BLaER1 treated with 17β-estradiol and CSF1 and Interleukin-3, amounts not matched to agents 10 nM and 100 nM (cell line): ENCODE measurements around the gene CRLF2.
"Not testable (repeated sequence)": the region's sequence is repeated elsewhere in the genome, so short reads cannot be mapped to it uniquely, and the experiment has no call there.

ENCODE experiments used
- H3K27ac ChIP-seq, 11 experiments: shearing (Covaris generic); formaldehyde crosslinking; 2 replicates each; pipeline ENCODE4 v1.8.1; 2022
- H3K27me3 ChIP-seq, 11 experiments: shearing (Covaris generic); formaldehyde crosslinking; 2 replicates each; pipeline ENCODE4 v1.8.1; 2022
- H3K36me3 ChIP-seq, 11 experiments: shearing (Covaris generic); formaldehyde crosslinking; 2 replicates each; pipeline ENCODE4 v1.8.1; 2022
- H3K4me1 ChIP-seq, 10 experiments: shearing (Covaris generic); formaldehyde crosslinking; 2 replicates each; pipeline ENCODE4 v1.8.1; 2022
- H3K4me2 ChIP-seq, 11 experiments: shearing (Covaris generic); formaldehyde crosslinking; 2 replicates each; pipeline ENCODE4 v1.8.1; 2022
- H3K4me3 ChIP-seq, 10 experiments: shearing (Covaris generic); formaldehyde crosslinking; 2 replicates each; pipeline ENCODE4 v1.8.1; 2022
- H3K9ac ChIP-seq, 11 experiments: shearing (Covaris generic); formaldehyde crosslinking; 2 replicates each; pipeline ENCODE4 v1.8.1; 2022
- H3K9me3 ChIP-seq, 11 experiments: shearing (Covaris generic); formaldehyde crosslinking; replicated peaks in 1 of 11; 2 replicates each; pipeline ENCODE4 v1.8.1; 2022
- H4K20me1 ChIP-seq, 11 experiments: shearing (Covaris generic); formaldehyde crosslinking; 2 replicates each; pipeline ENCODE4 v1.8.1; 2022
- Cebpa-rat ChIP-seq, 11 experiments: shearing (Covaris generic); IDR thresholded peaks; 2 replicates each; pipeline ENCODE4 v1.8.1; 2022

CRLF2 gene

DNA sequence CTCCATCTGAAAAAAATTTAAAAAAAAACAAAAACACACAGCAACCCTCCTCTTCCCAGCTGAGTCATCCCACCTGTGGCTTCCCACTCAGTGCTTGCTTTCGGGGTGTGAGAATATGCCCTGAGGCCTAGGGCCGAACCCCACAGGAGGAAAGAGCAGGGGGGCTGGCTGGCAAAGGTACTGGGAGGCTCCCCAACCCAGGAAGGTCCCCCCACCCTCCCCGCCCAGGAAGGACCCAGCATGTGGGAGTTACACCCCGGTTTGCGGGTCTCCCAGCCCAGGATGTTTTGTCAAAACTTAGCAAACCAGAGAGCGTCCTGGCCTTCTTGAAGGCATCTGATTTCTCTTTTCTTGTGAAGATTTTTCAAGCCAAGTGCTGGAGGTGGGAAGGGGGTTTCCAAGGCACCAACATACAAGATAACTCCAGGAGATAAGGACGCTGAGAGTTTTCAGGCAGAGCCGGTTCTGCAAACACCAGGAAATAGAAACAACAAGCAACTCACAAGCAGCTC, 30.5 kb upstream of the CRLF2 start:
- no peaks in the 10 kb centered on the region for H3K36me3 ChIP-seq
- peaks cover 0 to 12% (median 2%) of the 10 kb centered on the region in 11 experiments; a peak in 5 of 22 replicates for H3K9me3 ChIP-seq
- peaks cover 18 to 54% (median 44%) of the 10 kb centered on the region in 10 experiments for H3K4me1 ChIP-seq
- H3K27me3 ChIP-seq: no peaks in the 10 kb centered on the region
- peak overlapping the region in 8 of 11 experiments; percentile 7 to 51 (median 28); a peak in 8 of 22 replicates for H3K27ac ChIP-seq
- no peak overlapping the region for H3K4me3 ChIP-seq
- peak overlapping the region in 4 of 11 experiments; percentile 28 to 53 (median 34); a peak in 2 of 22 replicates for H3K9ac ChIP-seq
- no peak for TF ChIP-seq Cebpa-rat (IDR thresholded peaks at IDR 0.05)
- no peaks in the 10 kb centered on the region for H4K20me1 ChIP-seq
- peak overlapping the region; percentile 25 to 72 (median 50); a peak in 20 of 22 replicates for H3K4me2 ChIP-seq

DNA sequence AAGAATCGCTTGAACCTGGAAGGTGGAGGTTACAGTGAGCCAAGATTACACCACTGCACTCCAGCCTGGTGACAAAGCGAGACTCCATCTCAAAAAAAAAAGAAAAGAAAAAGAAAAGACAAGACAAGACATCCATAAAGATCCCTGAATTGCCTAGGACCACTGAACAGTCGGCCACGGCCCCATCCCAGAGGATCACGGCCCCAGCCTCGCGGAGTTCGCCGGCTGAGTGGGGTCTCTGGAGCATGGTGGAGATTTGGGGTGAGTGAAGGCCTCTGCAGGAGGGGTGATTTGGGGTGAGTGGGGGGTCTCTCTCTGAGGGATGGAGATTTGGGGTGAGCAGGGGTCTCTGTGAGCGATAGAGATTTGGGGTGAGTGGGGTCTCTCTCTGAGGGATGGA, 28.1 kb upstream of the CRLF2 start:
- not testable (repeated sequence) for H3K27me3 ChIP-seq, H3K9ac ChIP-seq, H3K27ac ChIP-seq, H3K36me3 ChIP-seq, H3K4me3 ChIP-seq, H4K20me1 ChIP-seq
- peaks cover 4 to 17% (median 8%) of the 10 kb centered on the region in 11 experiments; a peak in 13 of 22 replicates for H3K9me3 ChIP-seq
- H3K4me1 ChIP-seq: peaks cover 18 to 44% (median 34%) of the 10 kb centered on the region in 10 experiments
- peak overlapping the region in 2 of 11 experiments; percentile 65 to 84; a peak in 3 of 22 replicates for H3K4me2 ChIP-seq

DNA sequence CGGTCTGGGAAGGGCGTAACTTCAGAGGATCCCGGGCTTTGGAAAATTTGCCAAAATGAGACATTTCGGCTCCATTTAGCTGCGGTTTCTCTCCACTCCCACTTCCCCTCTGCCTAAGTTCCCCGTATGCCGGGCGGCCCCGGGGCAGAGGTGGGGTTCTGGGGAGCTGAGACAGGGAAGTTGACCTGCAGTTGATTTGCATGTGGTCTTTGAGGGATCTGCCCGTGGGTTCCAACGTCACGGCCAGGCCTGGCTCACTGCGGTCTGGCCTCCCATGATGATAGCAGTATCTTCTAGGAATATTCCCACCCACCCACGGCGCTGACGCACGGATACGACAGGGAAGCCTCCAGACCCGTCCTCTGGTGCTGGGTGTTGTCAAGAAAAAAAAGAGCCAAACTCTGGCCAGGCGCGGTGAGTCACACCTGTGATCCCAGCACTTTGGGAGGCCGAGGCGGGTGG, 27.3 kb upstream of the CRLF2 start:
- Histone ChIP-seq H3K4me2 (peak overlapping the region; percentile 22 to 85 (median 58); a peak in 21 of 22 replicates), H3K9me3 (peaks cover 7 to 23% (median 13%) of the 10 kb centered on the region in 11 experiments), H3K4me1 (peaks cover 18 to 44% (median 34%) of the 10 kb centered on the region in 10 experiments), H4K20me1 (no peaks in the 10 kb centered on the region), H3K27me3 (no peaks in the 10 kb centered on the region), H3K36me3 (no peaks in the 10 kb centered on the region), H3K27ac (peak overlapping the region in 6 of 11 experiments; percentile 13 to 70 (median 62); a peak in 9 of 22 replicates), H3K4me3 (0 out of 20 replicates have a peak overlapping the region, but pooled peaks of 1 of the 10 experiments have one; percentile 4), H3K9ac (peak overlapping the region in 3 of 11 experiments; percentile 22 to 42 (median 42); a peak in 2 of 22 replicates)
- TF ChIP-seq Cebpa-rat (IDR thresholded peaks at IDR 0.05): no peak

DNA sequence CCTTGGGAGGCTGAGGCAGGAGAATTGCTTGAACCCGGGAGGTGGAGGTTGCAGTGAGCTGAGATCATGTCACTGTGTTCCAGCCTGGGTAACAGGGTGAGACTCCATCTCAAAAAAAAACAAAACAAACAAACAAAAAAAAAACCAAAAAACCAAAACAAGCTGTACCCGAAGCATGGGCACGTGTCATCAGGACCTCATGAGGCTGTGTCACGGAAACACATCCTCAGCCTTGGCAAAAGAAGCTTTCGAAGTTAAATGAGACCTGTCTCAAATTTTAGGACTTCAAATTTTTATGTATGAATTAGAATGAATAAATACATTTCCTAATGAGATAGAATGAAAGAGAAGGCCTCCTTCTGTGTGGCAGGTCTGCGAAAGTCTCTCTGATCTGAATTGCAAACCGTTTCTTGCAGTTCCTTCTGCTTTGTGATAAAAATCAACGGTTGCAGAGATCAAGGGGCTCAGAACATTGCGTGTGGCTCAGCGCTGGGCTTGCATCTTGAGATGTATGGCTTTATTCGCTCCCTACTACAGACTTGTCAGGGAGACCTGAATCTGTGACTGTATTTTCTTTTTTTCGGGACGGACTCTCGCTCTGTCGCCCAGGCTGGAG, 19.5 kb upstream of the CRLF2 start:
- Histone ChIP-seq H3K27me3 (no peaks in the 10 kb centered on the region; a peak in 1 of 22 replicates), H3K27ac (no peak overlapping the region), H4K20me1 (no peaks in the 10 kb centered on the region), H3K9ac (no peak overlapping the region), H3K36me3 (no peaks in the 10 kb centered on the region), H3K4me2 (no peak overlapping the region; a peak in 1 of 22 replicates), H3K9me3 (peaks cover 24 to 51% (median 36%) of the 10 kb centered on the region in 11 experiments), H3K4me3 (no peak overlapping the region), H3K4me1 (peaks cover 0 to 8% (median 2%) of the 10 kb centered on the region in 10 experiments; a peak in 3 of 20 replicates)
- TF ChIP-seq Cebpa-rat (IDR thresholded peaks at IDR 0.05): no peak

DNA sequence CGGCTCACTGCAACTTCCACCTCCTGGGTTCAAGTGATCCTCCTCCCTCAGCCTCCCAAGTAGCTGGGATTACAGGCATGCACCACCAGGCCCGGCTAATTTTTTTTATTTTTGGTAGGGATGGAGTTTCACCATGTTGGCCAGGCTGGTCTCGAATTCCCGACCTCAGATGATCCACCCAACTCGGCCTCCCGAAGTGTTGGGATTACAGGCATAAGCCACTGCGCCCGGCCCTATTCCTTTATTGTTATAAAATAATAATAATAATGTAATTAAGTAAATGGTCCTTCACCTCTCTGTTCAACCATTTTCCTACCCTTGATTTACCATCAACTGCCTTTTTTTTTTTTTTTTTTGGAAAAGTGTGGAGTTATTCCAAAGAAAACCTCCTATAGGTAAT, 15.7 kb upstream of the CRLF2 start:
- H3K4me3 ChIP-seq: not testable (repeated sequence)

DNA sequence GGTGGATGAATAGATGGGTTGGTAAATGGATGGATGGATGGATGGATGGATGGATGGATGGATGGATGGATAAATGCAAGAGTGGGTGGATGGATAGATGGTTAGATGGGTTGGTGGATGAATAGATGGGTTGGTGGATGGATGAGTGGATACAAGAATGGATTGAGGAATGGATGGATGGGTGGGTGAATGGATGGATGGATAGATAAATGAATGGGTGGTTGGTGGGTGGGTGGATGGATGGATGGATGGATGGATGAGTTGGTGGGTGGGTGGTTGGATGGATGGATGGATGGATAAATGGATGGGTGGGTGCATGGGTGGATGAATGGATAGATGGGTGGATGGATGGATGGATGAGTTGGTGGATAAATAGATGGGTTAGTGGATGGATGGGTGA, 13.8 kb upstream of the CRLF2 start:
- Histone ChIP-seq H3K4me2 (no peak overlapping the region), H4K20me1 (no peaks in the 10 kb centered on the region), H3K9me3 (peaks cover 37 to 72% (median 61%) of the 10 kb centered on the region in 11 experiments), H3K4me3 (no peak overlapping the region), H3K27me3 (no peaks in the 10 kb centered on the region), H3K9ac (no peak overlapping the region), H3K36me3 (peaks cover 0 to 9% (median 0%) of the 10 kb centered on the region in 11 experiments; a peak in 4 of 22 replicates), H3K4me1 (peaks cover 0 to 27% (median 14%) of the 10 kb centered on the region in 10 experiments; a peak in 14 of 20 replicates), H3K27ac (no peak overlapping the region)
- TF ChIP-seq Cebpa-rat (IDR thresholded peaks at IDR 0.05): no peak

More for the DNA sequence above, 15.7 kb upstream of the CRLF2 start:
- not testable (repeated sequence) for H3K4me2 ChIP-seq, H4K20me1 ChIP-seq, H3K36me3 ChIP-seq, H3K27ac ChIP-seq, H3K27me3 ChIP-seq, H3K9ac ChIP-seq
- H3K9me3 ChIP-seq: peaks cover 28 to 63% (median 51%) of the 10 kb centered on the region in 11 experiments
- H3K4me1 ChIP-seq: peaks cover 0 to 11% (median 5%) of the 10 kb centered on the region in 10 experiments; a peak in 10 of 20 replicates

DNA sequence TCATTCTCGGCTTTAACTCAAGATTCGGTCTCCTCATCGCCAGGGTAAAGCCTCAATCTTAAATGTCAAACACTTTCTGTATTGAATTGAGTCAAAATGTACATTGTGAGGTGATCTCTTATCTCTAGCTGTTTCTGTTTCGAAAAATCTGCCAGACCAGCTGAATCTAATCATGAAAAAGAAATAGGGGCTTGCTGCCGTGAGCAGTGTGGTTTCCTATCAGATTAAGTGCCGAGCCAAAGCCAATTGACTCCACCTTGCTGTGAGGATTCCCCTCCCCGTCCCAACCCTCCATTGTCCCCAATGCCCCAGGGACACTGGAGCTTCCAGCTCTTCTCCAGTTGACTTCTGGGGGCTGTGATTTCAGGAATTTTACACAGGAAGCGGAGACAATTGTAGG, 12.5 kb upstream of the CRLF2 start:
- Histone ChIP-seq H3K4me1 (peaks cover 0 to 28% (median 14%) of the 10 kb centered on the region in 10 experiments; a peak in 14 of 20 replicates), H3K9ac (no peak overlapping the region), H3K27ac (peak overlapping the region in 1 of 11 experiments; percentile 14; a peak in 1 of 22 replicates), H4K20me1 (no peaks in the 10 kb centered on the region), H3K4me2 (no peak overlapping the region), H3K27me3 (no peaks in the 10 kb centered on the region), H3K4me3 (no peak overlapping the region), H3K36me3 (peaks cover 0 to 9% (median 0%) of the 10 kb centered on the region in 11 experiments; a peak in 4 of 22 replicates), H3K9me3 (peaks cover 37 to 83% (median 64%) of the 10 kb centered on the region in 11 experiments)
- TF ChIP-seq Cebpa-rat (IDR thresholded peaks at IDR 0.05): no peak

DNA sequence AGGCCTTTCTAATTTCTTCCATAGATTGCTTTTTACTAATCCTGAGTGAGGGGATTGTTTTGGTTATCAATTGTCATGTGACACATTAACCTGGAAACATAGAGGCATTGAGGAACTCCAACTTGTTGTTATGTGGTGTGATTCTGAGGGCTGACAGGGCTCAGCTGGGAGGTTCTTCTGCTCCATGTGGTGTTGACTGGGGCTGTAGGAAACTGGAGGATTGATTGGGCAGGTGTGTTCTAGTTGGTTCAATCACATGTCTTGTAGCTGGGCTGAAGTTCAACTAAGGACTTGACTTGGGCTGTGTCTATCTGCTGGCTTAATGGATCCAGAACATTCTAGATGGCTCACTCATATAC, 10.8 kb upstream of the CRLF2 start:
- Histone ChIP-seq H3K9me3 (peaks cover 37 to 86% (median 64%) of the 10 kb centered on the region in 11 experiments), H3K4me1 (peaks cover 0 to 30% (median 14%) of the 10 kb centered on the region in 10 experiments; a peak in 14 of 20 replicates)

More for the DNA sequence above, 10.8 kb upstream of the CRLF2 start:
- H3K4me2 ChIP-seq: peak overlapping the region in 7 of 11 experiments; percentile 16 to 68 (median 47); a peak in 11 of 22 replicates
- H3K4me3 ChIP-seq: peak overlapping the region in 3 of 10 experiments; percentile 14 to 42 (median 27); a peak in 4 of 20 replicates
- no peaks in the 10 kb centered on the region for H3K27me3 ChIP-seq
- TF ChIP-seq Cebpa-rat (IDR thresholded peaks at IDR 0.05): no peak; a peak in 2 of 22 replicates
- peaks cover 0 to 9% (median 0%) of the 10 kb centered on the region in 11 experiments; a peak in 4 of 22 replicates for H3K36me3 ChIP-seq
- peak overlapping the region in 6 of 11 experiments; percentile 28 to 60 (median 42); a peak in 9 of 22 replicates for H3K9ac ChIP-seq
- H4K20me1 ChIP-seq: no peaks in the 10 kb centered on the region
- peak overlapping the region in 9 of 11 experiments; percentile 53 to 87 (median 73); a peak in 17 of 22 replicates for H3K27ac ChIP-seq
